GM18519 (cell line): Measurements from ENCODE around the gene CYBA.

Source experiments
- ATAC-seq: cut with Tn5 transposase; IDR thresholded peaks from one replicate; pipeline ENCODE4 v1.9.1; 2021; ENCODE audit warnings: mild to moderate bottlenecking, moderate library complexity; ENCODE audit not compliant: unreplicated experiment, low FRiP score

Gene CYBA

GRCh38 chr16:88647178-88648070 is 3.4 kb downstream of the CYBA start:
- ATAC-seq, result no peak

- no peak for ATAC-seq
Measured at GRCh38 chr16:88646345-88647034, 4.4 kb downstream of the CYBA start.

GRCh38 chr16:88645941-88646340 is 4.9 kb downstream of the CYBA start:
- ATAC-seq, result no peak

- ATAC-seq, result no peak
Measured at GRCh38 chr16:88645455-88645854, 5.4 kb downstream of the CYBA start.

GRCh38 chr16:88643644-88643932 is 7.3 kb downstream of the CYBA start:
- ATAC-seq, result no peak

- ATAC-seq, result no peak
Measured at GRCh38 chr16:88642881-88643643, 7.8 kb downstream of the CYBA start.

- no peak for ATAC-seq
Measured at GRCh38 chr16:88640498-88641247, 10.2 kb downstream of the CYBA start.

GRCh38 chr16:88640039-88640495 is 10.8 kb downstream of the CYBA start:
- no peak for ATAC-seq

- no peak for ATAC-seq
Measured at GRCh38 chr16:88639231-88640038, 11.4 kb downstream of the CYBA start.

- no peak for ATAC-seq
Measured at GRCh38 chr16:88638323-88639230, 12.3 kb downstream of the CYBA start, which contains the start of gene IL17C. Gene IL17C (plus strand): TSS chr16:88638572. CDS start chr16:88638642, 70 bp downstream.

- ATAC-seq, result no peak
Measured at GRCh38 chr16:88636488-88637265, 14.2 kb downstream of the CYBA start.

GRCh38 chr16:88635671-88636319 is 15.1 kb downstream of the CYBA start:
- ATAC-seq, result no peak

GRCh38 chr16:88634994-88635670 is 15.7 kb downstream of the CYBA start:
- no peak for ATAC-seq

GRCh38 chr16:88634141-88634993 is 16.5 kb downstream of the CYBA start:
- ATAC-seq, result peak; percentile 34

- ATAC-seq, result no peak
Measured at GRCh38 chr16:88633684-88634140, 17.1 kb downstream of the CYBA start.

GRCh38 chr16:88632587-88632930 is 18.3 kb downstream of the CYBA start:
- no peak for ATAC-seq
